NCI-H2081 (cell line): Measurements from ENCODE around the gene APC.
A peak's percentile ranks its signal among the peaks of the same experiment; 100 is the strongest.

Source experiments
- DNase-seq, 2 experiments: peaks; one replicate each; lab custom pipeline; 2025; lab: John Stamatoyannopoulos, UW

Gene APC

GRCh38 chr5:112784726-112785125 lies 47.0 kb downstream of the APC start:
- no peak for DNase-seq

- no peak for DNase-seq
Measured at GRCh38 chr5:112787261-112787660, 49.6 kb downstream of the APC start.

DNA sequence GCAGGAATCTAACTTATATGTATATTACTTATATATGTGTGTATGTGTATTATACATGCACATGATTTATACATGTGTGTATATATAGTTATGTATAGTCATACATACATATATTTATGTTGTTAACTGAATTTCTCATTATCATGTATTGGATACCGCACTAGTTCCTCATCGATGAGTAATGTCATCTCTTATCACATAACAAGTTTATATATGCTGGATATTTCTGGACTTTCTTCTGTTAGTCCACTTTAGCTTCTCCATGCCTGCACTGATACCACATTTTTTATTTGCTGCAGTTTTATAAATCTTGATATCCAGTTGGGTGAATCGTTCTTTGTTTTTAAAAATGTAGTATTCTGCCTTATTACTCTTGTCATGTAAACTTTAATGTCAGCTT lies 50.2 kb downstream of the APC start:
- DNase-seq = no peak

DNA sequence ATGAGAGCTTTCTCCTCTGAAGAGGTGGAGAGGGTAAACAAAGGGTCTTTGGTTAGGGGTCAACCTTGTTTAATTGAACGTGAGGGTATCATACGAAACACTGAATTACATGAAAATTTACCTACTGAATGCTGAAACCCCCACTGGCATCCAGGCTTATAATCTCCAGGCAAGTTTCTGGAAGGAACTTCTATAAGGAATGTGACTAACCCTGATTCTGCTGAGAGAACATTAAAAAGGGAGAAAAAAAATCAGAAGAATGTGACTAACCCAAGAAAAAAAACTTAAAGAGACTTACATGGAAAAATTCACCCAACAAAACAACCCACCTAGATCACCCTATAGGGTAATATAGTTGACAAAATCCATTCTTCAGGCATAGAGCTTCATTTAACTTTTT lies 55.5 kb downstream of the APC start:
- no peak for DNase-seq

GRCh38 chr5:112794410-112794809 lies 56.7 kb downstream of the APC start:
- no peak for DNase-seq

DNA sequence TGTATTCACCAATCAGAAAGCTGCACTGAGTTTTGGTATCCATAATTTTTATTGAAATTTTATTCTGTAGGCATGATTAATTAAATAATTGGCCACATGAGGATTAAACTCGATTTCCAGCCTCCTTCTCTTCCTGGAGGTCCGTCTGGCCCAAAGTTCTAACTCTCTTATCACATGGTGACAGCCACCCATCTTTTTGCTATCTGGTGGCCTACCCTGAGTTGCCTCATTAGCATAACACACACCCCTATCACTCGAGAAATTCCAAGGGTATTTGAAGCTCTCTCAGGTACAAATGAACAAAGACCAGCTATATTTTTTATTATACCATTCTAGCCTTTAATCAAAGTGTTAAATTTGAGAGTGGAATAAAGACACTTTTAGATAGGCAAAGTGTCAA lies 57.7 kb downstream of the APC start:
- DNase-seq = no peak

- no peak for DNase-seq
Measured at GRCh38 chr5:112795944-112796678, 58.4 kb downstream of the APC start.

DNA sequence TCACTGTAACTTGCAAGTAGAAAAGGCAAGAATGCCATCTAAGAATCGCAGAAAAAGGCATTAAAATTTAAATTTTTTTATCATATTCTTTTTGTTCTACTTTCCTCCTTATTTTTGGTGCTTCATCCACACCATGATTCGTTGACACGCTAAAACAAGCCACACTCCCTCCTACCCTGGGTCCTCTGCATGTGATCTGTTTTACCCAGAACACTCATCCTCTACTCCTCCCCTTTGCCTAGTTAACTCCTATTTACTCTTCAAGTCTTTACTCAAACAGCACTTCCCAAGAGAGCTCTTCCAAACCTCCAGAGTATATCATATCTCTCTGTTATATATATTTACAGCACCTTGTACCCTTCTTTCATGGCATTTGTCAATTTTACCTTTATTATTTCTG lies 62.0 kb downstream of the APC start:
- DNase-seq = no peak

GRCh38 chr5:112800891-112801290 lies 63.2 kb downstream of the APC start:
- DNase-seq = no peak

DNA sequence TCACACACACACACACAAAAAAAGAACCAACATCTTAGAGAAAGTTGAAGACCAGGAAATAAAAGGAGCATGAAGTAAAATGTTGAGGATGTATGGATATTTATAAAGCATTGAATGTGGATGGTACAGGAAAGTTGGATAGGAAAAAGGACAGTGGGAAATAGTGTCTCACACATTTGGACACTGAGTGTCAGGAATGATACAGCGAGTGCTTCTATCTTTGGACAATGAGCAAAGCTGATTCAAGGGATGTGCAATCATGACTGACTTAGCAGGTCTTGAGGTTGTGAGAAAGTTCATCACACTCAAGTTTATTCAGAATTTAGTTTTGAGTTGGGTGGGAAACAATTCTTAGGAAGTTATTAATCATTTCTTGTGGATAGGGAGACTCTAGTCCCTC lies 73.3 kb downstream of the APC start:
- no peak for DNase-seq

- DNase-seq = no peak
Measured at GRCh38 chr5:112812549-112812948, 74.9 kb downstream of the APC start.

DNA sequence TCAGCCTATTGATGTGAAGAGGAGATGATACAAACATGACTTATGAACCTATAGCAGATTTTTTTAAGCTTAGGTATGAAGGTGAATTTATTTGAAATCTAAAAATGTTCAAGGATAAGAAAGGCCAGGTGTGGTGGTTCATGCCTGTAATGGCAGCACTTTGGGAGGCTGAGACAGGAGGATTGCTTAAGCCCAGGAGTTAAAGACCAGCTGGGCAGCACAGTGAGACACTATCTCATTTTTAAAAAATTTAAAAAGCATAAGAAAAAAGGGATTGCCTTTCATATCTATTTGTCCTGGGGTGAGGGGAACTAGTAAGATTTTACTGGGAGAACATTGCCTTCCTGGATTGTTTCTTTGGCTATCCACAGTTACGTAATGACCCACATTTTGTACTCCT lies 82.6 kb downstream of the APC start:
- DNase-seq = no peak

- no peak for DNase-seq
Measured at GRCh38 chr5:112822456-112822855, 84.8 kb downstream of the APC start.

- no peak for DNase-seq
Measured at GRCh38 chr5:112823181-112823580, 85.5 kb downstream of the APC start.

- no peak for DNase-seq
Measured at GRCh38 chr5:112823656-112824055, 86.0 kb downstream of the APC start.

- DNase-seq = no peak
Measured at GRCh38 chr5:112824197-112824596, 86.5 kb downstream of the APC start.

- DNase-seq = no peak
Measured at GRCh38 chr5:112830378-112830777, 92.7 kb downstream of the APC start.

DNA sequence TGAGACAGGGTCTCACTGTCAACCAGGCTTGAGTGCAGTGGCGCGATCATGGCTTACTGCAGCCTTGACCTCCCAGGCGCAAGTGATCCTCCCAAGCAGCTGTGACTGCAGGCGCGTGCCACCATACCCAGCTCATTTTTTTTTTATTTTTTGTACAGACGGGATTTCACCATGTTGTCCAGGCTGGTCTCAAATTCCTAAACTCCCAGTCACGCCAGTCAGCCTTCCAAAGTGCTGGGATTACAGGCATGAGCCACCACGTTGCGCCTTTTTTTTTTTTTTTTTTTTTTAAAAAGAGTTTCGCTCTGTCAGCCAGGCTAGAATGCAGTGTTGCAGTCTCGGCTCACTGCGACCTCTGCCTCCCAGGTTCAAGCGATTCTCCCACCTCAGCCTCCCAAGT lies 96.3 kb downstream of the APC start:
- DNase-seq = no peak

- DNase-seq = no peak
Measured at GRCh38 chr5:112844489-112844888, 106.8 kb downstream of the APC start.

GRCh38 chr5:112846556-112846955 lies 108.9 kb downstream of the APC start:
- DNase-seq = no peak

- no peak for DNase-seq
Measured at GRCh38 chr5:112847306-112847705, 109.6 kb downstream of the APC start.

DNA sequence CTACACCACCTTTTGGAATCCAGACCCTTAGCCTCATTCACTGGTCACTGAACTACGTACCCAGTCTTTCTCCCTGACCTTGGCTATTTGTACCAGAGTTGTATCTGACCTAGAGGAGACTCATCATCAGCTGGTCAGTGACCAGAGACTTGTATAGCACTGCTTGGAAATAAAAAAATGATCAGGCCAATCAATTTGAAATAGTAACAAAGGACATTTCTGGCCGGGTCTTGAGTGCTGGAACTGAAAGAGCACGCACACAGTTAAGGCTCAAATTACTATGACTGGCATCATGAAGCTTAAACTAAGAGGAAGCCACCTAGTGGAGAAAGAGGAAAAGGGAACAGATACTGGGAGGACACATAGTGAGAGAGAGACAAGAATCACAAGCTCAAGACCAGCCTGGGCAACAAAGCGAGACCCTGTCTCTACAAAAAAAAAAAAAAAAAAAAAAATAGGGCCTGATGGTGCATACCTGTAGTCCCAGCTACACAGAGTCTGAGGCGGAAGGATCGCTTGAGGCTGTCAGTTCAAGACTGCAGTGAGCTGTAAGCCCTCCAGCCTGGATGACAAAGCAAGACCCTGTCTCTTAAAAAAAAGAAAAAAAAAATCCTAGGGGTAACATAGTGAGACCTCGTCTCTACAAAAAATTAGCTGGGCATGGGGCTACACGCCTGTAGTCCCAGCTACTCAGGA lies 110.6 kb downstream of the APC start:
- DNase-seq = peak; percentile 37 to 54

GRCh38 chr5:112849912-112850311 lies 112.2 kb downstream of the APC start:
- no peak for DNase-seq

GRCh38 chr5:112854651-112855050 lies 117.0 kb downstream of the APC start:
- no peak for DNase-seq
